Liver (tissue), 9 donors: ENCODE results near the gene DEDD. TPM values are rescaled to one million over a fixed set of nuclear protein-coding genes. Genes with fewer than 3 reads are reported as not detected.

Experiments
- DNase-seq: peaks from one replicate; pipeline ENCODE4 v3.0.0-alpha.2; 2017; ENCODE audit warnings: low spot score
- H3K27ac ChIP-seq, 2 donors: one replicate each; pipeline ENCODE4 v1.7.0; 2013; ENCODE audit warnings: inconsistent platforms in 2 of 2, low read length in 2 of 2, control low read depth in 1 of 2, low read depth in 1 of 2, mild to moderate bottlenecking in 1 of 2
- H3K27me3 ChIP-seq, 4 donors: one replicate each; pipeline versions ENCODE4 v1.6.1 to v1.7.0; 2013; ENCODE audit warnings: low read length in 3 of 4, inconsistent platforms in 1 of 4, mild to moderate bottlenecking in 1 of 4, moderate library complexity in 1 of 4; ENCODE audit not compliant: control insufficient read depth in 4 of 4, insufficient read depth in 4 of 4
- H3K36me3 ChIP-seq, 4 donors: one replicate each; pipeline versions ENCODE4 v1.6.1 to v1.7.0; 2013; ENCODE audit warnings: low read length in 3 of 4, mild to moderate bottlenecking in 3 of 4, low read depth in 1 of 4, moderate library complexity in 1 of 4; ENCODE audit not compliant: control insufficient read depth in 4 of 4, insufficient read depth in 3 of 4
- H3K4me1 ChIP-seq, 4 donors: one replicate each; pipeline versions ENCODE4 v1.6.1 to v1.7.0; 2013; ENCODE audit warnings: low read length in 3 of 4, mild to moderate bottlenecking in 3 of 4, moderate library complexity in 1 of 4; ENCODE audit not compliant: control insufficient read depth in 4 of 4, insufficient read depth in 4 of 4
- H3K4me3 ChIP-seq, 3 donors: one replicate each; pipeline versions ENCODE4 v1.6.1 to v1.7.0; 2013; ENCODE audit warnings: low read length in 3 of 3, control low read depth in 1 of 3, low read depth in 1 of 3, mild to moderate bottlenecking in 1 of 3
- H3K9ac ChIP-seq, 2 donors: one replicate each; pipeline ENCODE4 v1.7.0; 2013; ENCODE audit warnings: low read length in 2 of 2, mild to moderate bottlenecking in 2 of 2, moderate library complexity in 2 of 2, control low read depth in 1 of 2, low read depth in 1 of 2
- H3K9me3 ChIP-seq, 4 donors: one replicate each; pipeline versions ENCODE4 v1.6.1 to v1.7.0; 2013; ENCODE audit warnings: low read length in 3 of 4; ENCODE audit not compliant: control insufficient read depth in 4 of 4
- ATF3 ChIP-seq: IDR thresholded peaks from 2 replicates; pipeline ENCODE4 v1.6.1; 2016; ENCODE audit warnings: antibody characterized with exemption
- CTCF ChIP-seq: fragments of 150-350 bp; IDR thresholded peaks from 2 replicates; pipeline ENCODE4 v1.5.1; 2017; ENCODE audit warnings: improper control_type of control experiment, low read depth, low read length; ENCODE audit not compliant: missing input control
- EGR1 ChIP-seq, 2 donors: IDR thresholded peaks; 2 replicates each; pipeline ENCODE4 v1.6.1; 2016 to 2018; ENCODE audit warnings: antibody characterized with exemption in 2 of 2, low read depth in 2 of 2
- FOXA1 ChIP-seq: IDR thresholded peaks from 2 replicates; pipeline ENCODE4 v1.6.1; 2016; ENCODE audit warnings: antibody characterized with exemption
- FOXA2 ChIP-seq: IDR thresholded peaks from 2 replicates; pipeline ENCODE4 v1.6.1; 2016; ENCODE audit warnings: antibody characterized with exemption
- GABPA ChIP-seq, 2 donors: IDR thresholded peaks in 1 of 2; conservative IDR thresholded peaks in 1 of 2; 2 replicates each; pipeline ENCODE4 v1.6.1; 2016; ENCODE audit warnings: antibody characterized with exemption in 2 of 2, mild to moderate bottlenecking in 1 of 2, moderate library complexity in 1 of 2
- HNF4A ChIP-seq, 2 donors: conservative IDR thresholded peaks; 2 replicates each; pipeline ENCODE4 v1.6.1; 2016; ENCODE audit warnings: antibody characterized with exemption in 2 of 2, mild to moderate bottlenecking in 2 of 2
- HNF4G ChIP-seq: IDR thresholded peaks from 2 replicates; pipeline ENCODE4 v1.6.1; 2016; ENCODE audit warnings: antibody characterized with exemption
- JUND ChIP-seq, 2 donors: IDR thresholded peaks; 2 replicates each; pipeline ENCODE4 v1.6.1; 2016; ENCODE audit warnings: antibody characterized with exemption in 2 of 2
- MAX ChIP-seq: IDR thresholded peaks from 2 replicates; pipeline ENCODE4 v1.6.1; 2016; ENCODE audit warnings: antibody characterized with exemption
- NR2F2 ChIP-seq: IDR thresholded peaks from 2 replicates; pipeline ENCODE4 v1.6.1; 2016; ENCODE audit warnings: antibody characterized with exemption
- RAD21 ChIP-seq, 2 donors: IDR thresholded peaks; 2 replicates each; pipeline ENCODE4 v1.6.1; 2016; ENCODE audit warnings: antibody characterized with exemption in 2 of 2, mild to moderate bottlenecking in 2 of 2
- REST ChIP-seq: IDR thresholded peaks from 2 replicates; pipeline ENCODE4 v1.6.1; 2016; ENCODE audit warnings: antibody characterized with exemption, mild to moderate bottlenecking
- RXRA ChIP-seq, 2 donors: IDR thresholded peaks; 2 replicates each; pipeline ENCODE4 v1.6.1; 2017 to 2018; ENCODE audit warnings: antibody characterized with exemption in 2 of 2, mild to moderate bottlenecking in 1 of 2
- SP1 ChIP-seq: IDR thresholded peaks from 2 replicates; pipeline ENCODE4 v1.6.1; 2018; ENCODE audit warnings: antibody characterized with exemption, mild to moderate bottlenecking
- TAF1 ChIP-seq: conservative IDR thresholded peaks from 2 replicates; pipeline ENCODE4 v1.6.1; 2016; ENCODE audit warnings: antibody characterized with exemption, mild to moderate bottlenecking
- YY1 ChIP-seq: IDR thresholded peaks from 2 replicates; pipeline ENCODE4 v1.6.1; 2016; ENCODE audit warnings: antibody characterized with exemption, mild to moderate bottlenecking
- ZBTB33 ChIP-seq: IDR thresholded peaks from 2 replicates; pipeline ENCODE4 v1.6.1; 2016; ENCODE audit warnings: antibody characterized with exemption
- WGBS: extraction: QIAGEN DNeasy Blood & Tissue Kit; methylation state at CpG from one replicate; pipeline ENCODE4 v1.1.7; 2013; 5-methylcytosine and 5-hydroxymethylcytosine counted together
- polyA plus RNA-seq, 2 donors: library from polyadenylated mRNA; stranded (reverse) in 1 of 2; unstranded in 1 of 2; fragments of 200-250 nt in 1 of 2; fragments of >200 nt in 1 of 2; fragmentation: Nextera tagmentation in 1 of 2; extraction: Ambion mirVana in 1 of 2; gene quantifications; one replicate each; pipeline versions ENCODE4 v1.2.1 to v1.2.3, GENCODE V29; 2013 to 2015
- total RNA-seq, 2 donors: library from RNA; depleted of rRNA; stranded (reverse); fragments of >200 nt; gene quantifications; one replicate each; pipeline ENCODE4 v1.2.3, GENCODE V29; 2014
- donor health status: healthy.
- donor health status: healthy.
- donor health status: healthy.
- donor health status: healthy.
- donor health status: healthy.

DEDD gene
- total and polyA plus RNA-seq, 4 donors, result 13.8 to 17.7 (median 16.0) TPM

GRCh38 chr1:161090617-161091016 lies 41.9 kb downstream of the DEDD start:
- Histone ChIP-seq H3K27ac (no peak overlapping the region), H3K4me3 (no peak overlapping the region), H3K9me3 (no peaks in the 10 kb centered on the region), H3K27me3 (no peaks in the 10 kb centered on the region), H3K36me3 (no peaks in the 10 kb centered on the region), H3K4me1 (peaks cover 0 to 1% (median 0%) of the 10 kb centered on the region in 4 donors), H3K9ac (no peak overlapping the region)
- DNase-seq, result no peak
- 73% methylated on average over 3 of the region's 3 CpGs for WGBS
- no peak for TF ChIP-seq ZBTB33
- TF ChIP-seq ATF3, result no peak
- TF ChIP-seq SP1, result no peak
- no peak for TF ChIP-seq JUND (IDR thresholded peaks at IDR 0.05)
- TF ChIP-seq NR2F2, result no peak
- TF ChIP-seq CTCF, result no peak
- no peak for TF ChIP-seq RXRA (IDR thresholded peaks at IDR 0.05)
- no peak for TF ChIP-seq YY1
- no peak for TF ChIP-seq GABPA (IDR thresholded peaks at IDR 0.05 in 1 of 2, conservative IDR thresholded peaks at IDR 0.05 in 1 of 2)
- TF ChIP-seq HNF4G, result no peak
- no peak for TF ChIP-seq EGR1 (IDR thresholded peaks at IDR 0.05; ENCODE audit: low read depth in 2 of 2)
- TF ChIP-seq TAF1, result no peak
- TF ChIP-seq MAX, result no peak
- TF ChIP-seq HNF4A (conservative IDR thresholded peaks at IDR 0.05), result no peak
- TF ChIP-seq RAD21 (IDR thresholded peaks at IDR 0.05), result no peak
- no peak for TF ChIP-seq FOXA1

- H3K9ac ChIP-seq, result no peak overlapping the region
- H3K4me1 ChIP-seq, result peaks cover 0 to 1% (median 0%) of the 10 kb centered on the region in 4 donors
- H3K27me3 ChIP-seq, result no peaks in the 10 kb centered on the region
- TF ChIP-seq GABPA (IDR thresholded peaks at IDR 0.05 in 1 of 2, conservative IDR thresholded peaks at IDR 0.05 in 1 of 2) (no peak), HNF4G (no peak), ATF3 (no peak), YY1 (no peak), JUND (IDR thresholded peaks at IDR 0.05) (no peak), FOXA1 (no peak), TAF1 (no peak), MAX (no peak), REST (no peak), ZBTB33 (no peak), EGR1 (IDR thresholded peaks at IDR 0.05; ENCODE audit: low read depth in 2 of 2) (no peak), FOXA2 (no peak), HNF4A (conservative IDR thresholded peaks at IDR 0.05) (no peak), SP1 (no peak)
- WGBS, result 96% methylated on average over 5 of the region's 5 CpGs
- no peaks in the 10 kb centered on the region for H3K9me3 ChIP-seq
- no peaks in the 10 kb centered on the region for H3K36me3 ChIP-seq
- DNase-seq, result no peak
- H3K27ac ChIP-seq, result no peak overlapping the region
- no peak overlapping the region for H3K4me3 ChIP-seq
Measured at GRCh38 chr1:161089938-161090337, 42.5 kb downstream of the DEDD start.
